Breast epithelium (tissue), 4 donors: ENCODE data around the gene WDR72. TPM values are rescaled to one million over a fixed set of nuclear protein-coding genes. Genes with fewer than 3 reads are reported as not detected.

Experiments used
- DNase-seq, 2 donors: peaks; one replicate each; pipeline ENCODE4 v3.0.0-alpha.2; 2019; ENCODE audit warnings: low spot score in 2 of 2
- H3K27ac ChIP-seq, 2 donors: fragments of 200-600 bp; sonication (generic) in 1 of 2; one replicate each; pipeline ENCODE4 v1.5.1; 2016 to 2019; ENCODE audit warnings: mild to moderate bottlenecking in 1 of 2
- H3K27me3 ChIP-seq, 2 donors: fragments of 200-600 bp; sonication (generic) in 1 of 2; one replicate each; pipeline versions ENCODE4 v1.5.1 to v1.6.0; 2017 to 2019; ENCODE audit warnings: control low read depth in 1 of 2, mild to moderate bottlenecking in 1 of 2
- H3K36me3 ChIP-seq: fragments of 200-600 bp; one replicate; pipeline ENCODE4 v1.5.1; 2019
- H3K4me1 ChIP-seq, 2 donors: fragments of 200-600 bp; sonication (generic); one replicate each; pipeline ENCODE4 v1.5.1; 2016 to 2019; ENCODE audit warnings: control low read depth in 1 of 2
- H3K4me3 ChIP-seq, 3 donors: fragments of 200-600 bp; sonication (generic); 1 replicate in 2 of 3; 2 replicates in 1 of 3; pipeline ENCODE4 v1.5.1; 2016 to 2019; ENCODE audit warnings: mild to moderate bottlenecking in 3 of 3, moderate library complexity in 2 of 3
- H3K9me3 ChIP-seq, 2 donors: fragments of 200-600 bp; sonication (generic) in 1 of 2; one replicate each; pipeline ENCODE4 v1.5.1; 2016 to 2019; ENCODE audit warnings: control low read depth in 1 of 2
- POLR2A ChIP-seq: fragments of 450-650 bp; IDR thresholded peaks from one replicate; pipeline ENCODE4 v1.6.1; 2016; ENCODE audit warnings: antibody characterized with exemption, mild to moderate bottlenecking, moderate library complexity
- POLR2AphosphoS5 ChIP-seq, 3 donors: sonication (generic); formaldehyde crosslinking; IDR thresholded peaks; one replicate each; pipeline ENCODE4 v1.6.1; 2017; ENCODE audit warnings: antibody characterized with exemption in 3 of 3
- intact Hi-C: fragments of 100-400 bp; cut with DNase I; formaldehyde crosslinking; loops from one replicate; pipeline ENCODE4 v1.15.1; 2023; ENCODE audit warnings: low total_unique reads
- total RNA-seq, 3 donors: library from RNA; depleted of rRNA; stranded (reverse); fragments of >200 nt; gene quantifications; one replicate each; pipeline ENCODE4 v1.1.0, GENCODE V29; 2016
- TF ChIP-seq, protein P1 (sequence below), 3 donors: fragments of 450-650 bp; IDR thresholded peaks; one replicate each; pipeline ENCODE4 v1.5.1; 2016 to 2017; ENCODE audit warnings: antibody characterized with exemption in 3 of 3, mild to moderate bottlenecking in 3 of 3, moderate library complexity in 3 of 3

The WDR72 gene
- total RNA-seq, 3 donors from 2014 or later, result 0.66 to 1.2 TPM; not detected in 1

DNA sequence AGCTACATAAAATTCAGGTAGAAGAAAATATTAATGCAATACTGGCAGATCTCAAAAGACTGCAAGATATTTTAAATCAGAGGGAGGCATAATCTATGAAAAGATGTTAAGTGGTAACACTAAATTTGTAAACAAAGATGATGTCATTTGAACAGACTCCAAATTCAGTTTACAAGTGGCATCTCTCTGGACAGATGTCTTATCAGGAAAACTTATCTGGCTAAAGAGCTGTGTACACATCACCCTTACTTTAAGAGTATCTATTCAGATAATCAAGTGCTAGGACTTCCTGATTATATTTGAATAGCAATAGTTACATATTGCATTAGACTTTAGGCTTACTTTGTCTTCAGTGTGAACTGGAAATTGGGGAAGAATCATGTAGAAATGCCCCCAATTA lies 231.5 kb downstream of the WDR72 start:
- H3K4me1 ChIP-seq, result no peaks in the 10 kb centered on the region
- no peak for TF ChIP-seq POLR2A
- TF ChIP-seq POLR2AphosphoS5 (IDR thresholded peaks at IDR 0.05), result no peak
- TF ChIP-seq, protein P1, sequence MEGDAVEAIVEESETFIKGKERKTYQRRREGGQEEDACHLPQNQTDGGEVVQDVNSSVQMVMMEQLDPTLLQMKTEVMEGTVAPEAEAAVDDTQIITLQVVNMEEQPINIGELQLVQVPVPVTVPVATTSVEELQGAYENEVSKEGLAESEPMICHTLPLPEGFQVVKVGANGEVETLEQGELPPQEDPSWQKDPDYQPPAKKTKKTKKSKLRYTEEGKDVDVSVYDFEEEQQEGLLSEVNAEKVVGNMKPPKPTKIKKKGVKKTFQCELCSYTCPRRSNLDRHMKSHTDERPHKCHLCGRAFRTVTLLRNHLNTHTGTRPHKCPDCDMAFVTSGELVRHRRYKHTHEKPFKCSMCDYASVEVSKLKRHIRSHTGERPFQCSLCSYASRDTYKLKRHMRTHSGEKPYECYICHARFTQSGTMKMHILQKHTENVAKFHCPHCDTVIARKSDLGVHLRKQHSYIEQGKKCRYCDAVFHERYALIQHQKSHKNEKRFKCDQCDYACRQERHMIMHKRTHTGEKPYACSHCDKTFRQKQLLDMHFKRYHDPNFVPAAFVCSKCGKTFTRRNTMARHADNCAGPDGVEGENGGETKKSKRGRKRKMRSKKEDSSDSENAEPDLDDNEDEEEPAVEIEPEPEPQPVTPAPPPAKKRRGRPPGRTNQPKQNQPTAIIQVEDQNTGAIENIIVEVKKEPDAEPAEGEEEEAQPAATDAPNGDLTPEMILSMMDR (IDR thresholded peaks at IDR 0.05), result no peak
- H3K27ac ChIP-seq, result no peak overlapping the region
- no peaks in the 10 kb centered on the region for H3K36me3 ChIP-seq
- no peaks in the 10 kb centered on the region for H3K9me3 ChIP-seq
- intact Hi-C loops, result no loop called here
- DNase-seq, result no peak
- no peak overlapping the region for H3K4me3 ChIP-seq
- H3K27me3 ChIP-seq, result no peaks in the 10 kb centered on the region

GRCh38 chr15:53525894-53526293 lies 233.6 kb downstream of the WDR72 start:
- no peaks in the 10 kb centered on the region for H3K9me3 ChIP-seq
- no peak for TF ChIP-seq POLR2A
- TF ChIP-seq, protein P1 (IDR thresholded peaks at IDR 0.05), result no peak
- TF ChIP-seq POLR2AphosphoS5 (IDR thresholded peaks at IDR 0.05), result no peak
- H3K36me3 ChIP-seq, result no peaks in the 10 kb centered on the region
- no peaks in the 10 kb centered on the region for H3K4me1 ChIP-seq
- H3K4me3 ChIP-seq, result no peak overlapping the region
- DNase-seq, result no peak
- H3K27me3 ChIP-seq, result no peaks in the 10 kb centered on the region
- no peak overlapping the region for H3K27ac ChIP-seq
- intact Hi-C loops, result no loop called here

GRCh38 chr15:53522991-53523390 lies 236.5 kb downstream of the WDR72 start:
- Histone ChIP-seq H3K4me1 (no peaks in the 10 kb centered on the region), H3K36me3 (no peaks in the 10 kb centered on the region), H3K27me3 (no peaks in the 10 kb centered on the region), H3K27ac (no peak overlapping the region), H3K9me3 (no peaks in the 10 kb centered on the region), H3K4me3 (no peak overlapping the region)
- TF ChIP-seq, protein P1 (IDR thresholded peaks at IDR 0.05), result no peak
- TF ChIP-seq POLR2A (no peak), POLR2AphosphoS5 (IDR thresholded peaks at IDR 0.05) (no peak)
- intact Hi-C loops, result no loop called here
- DNase-seq, result no peak

- intact Hi-C loops, result no loop called here
- no peak overlapping the region for H3K27ac ChIP-seq
- H3K4me1 ChIP-seq, result no peaks in the 10 kb centered on the region
These were observed 238.5 kb downstream of the WDR72 start for GRCh38 chr15:53520996-53521395.

GRCh38 chr15:53513431-53513830 lies 246.0 kb downstream of the WDR72 start:
- Histone ChIP-seq H3K4me3 (no peak overlapping the region), H3K27me3 (no peaks in the 10 kb centered on the region), H3K27ac (no peak overlapping the region), H3K9me3 (no peaks in the 10 kb centered on the region), H3K4me1 (no peaks in the 10 kb centered on the region), H3K36me3 (no peaks in the 10 kb centered on the region)
- DNase-seq, result no peak
- TF ChIP-seq POLR2AphosphoS5 (IDR thresholded peaks at IDR 0.05), result no peak
- TF ChIP-seq, protein P1 (IDR thresholded peaks at IDR 0.05), result no peak
- no peak for TF ChIP-seq POLR2A
- intact Hi-C loops, result no loop called here

More at GRCh38 chr15:53520996-53521395, 238.5 kb downstream of the WDR72 start:
- no peaks in the 10 kb centered on the region for H3K36me3 ChIP-seq
- no peak for DNase-seq
- H3K4me3 ChIP-seq, result no peak overlapping the region
- no peaks in the 10 kb centered on the region for H3K27me3 ChIP-seq
- no peaks in the 10 kb centered on the region for H3K9me3 ChIP-seq
- TF ChIP-seq POLR2A, result no peak
- TF ChIP-seq, protein P1 (IDR thresholded peaks at IDR 0.05), result no peak
- no peak for TF ChIP-seq POLR2AphosphoS5 (IDR thresholded peaks at IDR 0.05)
